ENCODE measurements around the gene P2RX4. TPM values are rescaled to one million over a fixed set of nuclear protein-coding genes. Genes with fewer than 3 reads are reported as not detected.
"Not testable (repeated sequence)": the region's sequence is repeated elsewhere in the genome, so short reads cannot be mapped to it uniquely, and the experiment has no call there.

Gene P2RX4
- total RNA-seq, 6 experiments from 2014 or later = 11.5 to 79.7 (median 21.9) TPM

DNA sequence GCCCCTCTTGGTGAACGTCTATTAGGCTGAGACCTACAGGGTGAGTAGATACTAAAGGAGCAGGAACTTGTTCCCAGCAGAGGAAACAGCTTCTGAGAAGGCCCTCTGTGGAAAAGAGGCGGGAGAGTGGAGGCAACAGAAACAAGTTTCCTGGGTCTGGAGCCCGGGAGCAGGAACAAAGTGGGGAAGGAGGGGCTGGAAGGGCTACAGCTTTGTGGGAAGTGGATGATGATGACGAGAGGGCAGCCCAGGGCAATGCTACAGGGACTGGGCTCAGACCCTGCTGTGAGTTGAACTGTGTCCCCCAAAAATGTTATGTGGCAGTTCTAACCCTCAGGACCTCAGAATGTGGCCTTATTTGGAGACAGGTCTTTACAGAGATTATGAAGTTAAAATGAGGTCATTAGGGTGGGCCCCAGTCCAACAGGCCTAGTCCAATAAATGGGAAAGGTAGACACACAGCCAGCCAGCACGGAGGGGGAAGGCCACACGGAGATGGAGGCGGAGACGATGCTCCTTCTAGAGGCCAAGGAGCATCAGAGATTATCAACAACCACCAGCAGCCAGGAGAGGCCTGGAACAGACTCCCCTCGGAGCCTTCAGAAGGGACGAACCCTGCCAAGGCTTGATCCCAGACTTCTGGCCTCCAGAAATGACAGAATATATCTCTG lies 72.3 kb downstream of the P2RX4 start:
- peak overlapping the region in 1 of 3 donors; percentile 33 for H3K27ac ChIP-seq
- no peak overlapping the region for H3K4me3 ChIP-seq
- WGBS (ENCODE audit: insufficient coverage, low coverage, low lambda C conversion rate, missing lambda C conversion rate) = 81% methylated on average over 8 of the region's 10 CpGs
- ATAC-seq = no peak
- intact Hi-C loops (cut with DNase I) = no loop called here
- H3K27me3 ChIP-seq = no peaks in the 10 kb centered on the region
- TF ChIP-seq POLR2A (IDR thresholded peaks at IDR 0.05) = no peak
- TF ChIP-seq, protein P1, sequence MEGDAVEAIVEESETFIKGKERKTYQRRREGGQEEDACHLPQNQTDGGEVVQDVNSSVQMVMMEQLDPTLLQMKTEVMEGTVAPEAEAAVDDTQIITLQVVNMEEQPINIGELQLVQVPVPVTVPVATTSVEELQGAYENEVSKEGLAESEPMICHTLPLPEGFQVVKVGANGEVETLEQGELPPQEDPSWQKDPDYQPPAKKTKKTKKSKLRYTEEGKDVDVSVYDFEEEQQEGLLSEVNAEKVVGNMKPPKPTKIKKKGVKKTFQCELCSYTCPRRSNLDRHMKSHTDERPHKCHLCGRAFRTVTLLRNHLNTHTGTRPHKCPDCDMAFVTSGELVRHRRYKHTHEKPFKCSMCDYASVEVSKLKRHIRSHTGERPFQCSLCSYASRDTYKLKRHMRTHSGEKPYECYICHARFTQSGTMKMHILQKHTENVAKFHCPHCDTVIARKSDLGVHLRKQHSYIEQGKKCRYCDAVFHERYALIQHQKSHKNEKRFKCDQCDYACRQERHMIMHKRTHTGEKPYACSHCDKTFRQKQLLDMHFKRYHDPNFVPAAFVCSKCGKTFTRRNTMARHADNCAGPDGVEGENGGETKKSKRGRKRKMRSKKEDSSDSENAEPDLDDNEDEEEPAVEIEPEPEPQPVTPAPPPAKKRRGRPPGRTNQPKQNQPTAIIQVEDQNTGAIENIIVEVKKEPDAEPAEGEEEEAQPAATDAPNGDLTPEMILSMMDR (IDR thresholded peaks at IDR 0.05) = no peak
- no peaks in the 10 kb centered on the region for H3K9me3 ChIP-seq
- DNase-seq = peak in 1 of 3 donors; percentile 14
- H3K4me1 ChIP-seq = peaks cover 0 to 31% (median 13%) of the 10 kb centered on the region in 4 donors
- H3K36me3 ChIP-seq = peaks cover 0 to 6% (median 0%) of the 10 kb centered on the region in 4 donors

DNA sequence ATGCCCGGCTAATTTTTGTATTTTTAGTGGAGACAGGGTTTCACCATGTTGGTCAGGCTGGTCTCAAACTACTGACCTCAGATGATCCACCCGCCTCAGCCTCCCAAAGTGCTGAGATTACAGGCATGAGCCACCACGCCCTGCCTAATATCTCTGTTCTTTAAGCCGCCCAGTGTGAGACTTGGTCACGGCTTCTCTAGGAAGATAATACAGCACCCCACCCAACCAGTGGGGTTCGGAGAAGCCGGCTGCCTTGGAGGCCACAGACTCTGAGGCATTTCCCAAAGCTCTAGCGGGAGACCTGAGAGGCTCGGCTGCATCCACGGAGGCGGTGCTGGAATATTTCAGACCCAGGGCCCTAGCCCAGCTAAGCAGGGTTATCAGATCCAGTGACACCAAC lies 73.0 kb downstream of the P2RX4 start:
- peak in 1 of 3 donors; percentile 45 for DNase-seq
- H3K27me3 ChIP-seq; H3K36me3 ChIP-seq; intact Hi-C loops (cut with DNase I); H3K27ac ChIP-seq; H3K4me3 ChIP-seq; H3K9me3 ChIP-seq; ATAC-seq: not testable (repeated sequence)
- peaks cover 0 to 31% (median 13%) of the 10 kb centered on the region in 4 donors for H3K4me1 ChIP-seq
- no CpG with 5 or more reads among the region's 11 CpGs for WGBS (ENCODE audit: insufficient coverage, low coverage, low lambda C conversion rate, missing lambda C conversion rate)

DNA sequence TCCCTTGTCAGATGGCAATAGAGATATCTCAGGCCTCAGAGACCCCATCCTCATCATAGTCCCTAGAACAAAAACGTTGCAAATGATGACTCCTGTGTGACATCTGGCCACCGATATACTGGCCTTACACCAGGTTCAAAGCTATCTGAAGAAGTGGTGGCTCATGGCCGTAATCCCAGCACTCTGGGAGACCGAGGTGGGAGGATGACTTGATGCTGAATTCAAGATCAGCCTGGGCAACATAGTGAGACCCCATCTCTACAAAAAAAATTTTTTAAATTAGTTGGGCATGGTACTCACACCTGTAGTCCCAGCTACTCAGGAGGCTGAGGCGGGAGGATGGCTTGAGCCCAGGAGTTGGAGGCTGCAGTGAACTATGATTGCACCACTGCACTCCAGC lies 73.5 kb downstream of the P2RX4 start:
- ATAC-seq (no peak), DNase-seq (peak in 1 of 3 donors; percentile 1)
- intact Hi-C loops (cut with DNase I) = no loop called here
- H3K4me1 ChIP-seq = peaks cover 0 to 29% (median 13%) of the 10 kb centered on the region in 4 donors
- TF ChIP-seq, protein P1 (IDR thresholded peaks at IDR 0.05) = no peak
- TF ChIP-seq POLR2A (IDR thresholded peaks at IDR 0.05) = no peak
- H3K27me3 ChIP-seq = no peaks in the 10 kb centered on the region
- no peaks in the 10 kb centered on the region for H3K9me3 ChIP-seq
- no peak overlapping the region for H3K27ac ChIP-seq
- WGBS (ENCODE audit: insufficient coverage, low coverage, low lambda C conversion rate, missing lambda C conversion rate) = 80% methylated on average over 5 of the region's 5 CpGs
- H3K4me3 ChIP-seq = no peak overlapping the region
- H3K36me3 ChIP-seq = peaks cover 0 to 6% (median 0%) of the 10 kb centered on the region in 4 donors

Other genes starting within 250 kb of the P2RX4 start
- 10 to 100 TPM in 5 of 6 experiments, 1 to 10 TPM in 1; 9.8 to 20.5 (median 19.0) TPM for gene HNF1A, start 231.6 kb upstream of the P2RX4 start, total RNA-seq
- 10 to 100 TPM in 2 of 6 experiments, 1 to 10 TPM in 4; 6.7 to 12.2 (median 8.8) TPM for gene C12orf43, start 193.6 kb upstream of the P2RX4 start, total RNA-seq
- gene OASL, start 170.9 kb upstream of the P2RX4 start, total RNA-seq = 10 to 100 TPM in 2 of 6 experiments, 1 to 10 TPM in 4; 1.6 to 19.2 (median 4.1) TPM
- 10 to 100 TPM in 1 of 6 experiments, 1 to 10 TPM in 5; 2.5 to 11.4 (median 3.4) TPM for gene P2RX7, start 77.3 kb upstream of the P2RX4 start, total RNA-seq
- gene CAMKK2, start 86.6 kb downstream of the P2RX4 start, total RNA-seq = 10 to 100 TPM; 20.6 to 31.8 (median 24.1) TPM
- gene ANAPC5, start 142.3 kb downstream of the P2RX4 start, total RNA-seq = 10 to 100 TPM; 40.7 to 68.8 (median 49.8) TPM
- gene RNF34, start 190.0 kb downstream of the P2RX4 start, total RNA-seq = 10 to 100 TPM; 11.7 to 22.3 (median 14.6) TPM

Measured in right lobe of liver (tissue), 6 donors.